Adipocyte (in vitro differentiated cells): ENCODE results near the gene ABHD8.

Experiments
- DNase-seq: peaks from one replicate; pipeline ENCODE4 v3.0.0-alpha.2; 2015; ENCODE audit warnings: low read depth
- H3K27me3 ChIP-seq: replicated peaks from 2 replicates; pipeline ENCODE4 v1.7.0; 2013; ENCODE audit warnings: mild to moderate bottlenecking, low read length, moderate library complexity; ENCODE audit not compliant: control insufficient read depth, insufficient read depth
- H3K36me3 ChIP-seq: 2 replicates; pipeline ENCODE4 v1.7.0; 2013; ENCODE audit warnings: low read length, mild to moderate bottlenecking, moderate library complexity; ENCODE audit not compliant: control insufficient read depth, insufficient read depth, severe bottlenecking
- H3K4me1 ChIP-seq: 2 replicates; pipeline ENCODE4 v1.7.0; 2013; ENCODE audit warnings: mild to moderate bottlenecking, low read length, moderate library complexity; ENCODE audit not compliant: control insufficient read depth, insufficient read depth
- H3K4me3 ChIP-seq: 2 replicates; pipeline ENCODE4 v1.7.0; 2013; ENCODE audit warnings: mild to moderate bottlenecking, low read length, moderate library complexity
- H3K9ac ChIP-seq: 2 replicates; pipeline ENCODE4 v1.7.0; 2013; ENCODE audit warnings: mild to moderate bottlenecking, low read length, moderate library complexity
- H3K9me3 ChIP-seq: 2 replicates; pipeline ENCODE4 v1.7.0; 2013; ENCODE audit warnings: mild to moderate bottlenecking, low read length, moderate library complexity; ENCODE audit not compliant: control insufficient read depth

ABHD8 gene

GRCh38 chr19:17324357-17325114, 21.3 kb upstream of the ABHD8 start:
- Histone ChIP-seq H3K4me3 (no peak overlapping the region), H3K36me3 (peaks cover 27% of the 10 kb centered on the region), H3K9me3 (no peaks in the 10 kb centered on the region), H3K4me1 (peaks cover 37% of the 10 kb centered on the region), H3K27me3 (no peaks in the 10 kb centered on the region), H3K9ac (no peak overlapping the region)
- no peak for DNase-seq

DNA sequence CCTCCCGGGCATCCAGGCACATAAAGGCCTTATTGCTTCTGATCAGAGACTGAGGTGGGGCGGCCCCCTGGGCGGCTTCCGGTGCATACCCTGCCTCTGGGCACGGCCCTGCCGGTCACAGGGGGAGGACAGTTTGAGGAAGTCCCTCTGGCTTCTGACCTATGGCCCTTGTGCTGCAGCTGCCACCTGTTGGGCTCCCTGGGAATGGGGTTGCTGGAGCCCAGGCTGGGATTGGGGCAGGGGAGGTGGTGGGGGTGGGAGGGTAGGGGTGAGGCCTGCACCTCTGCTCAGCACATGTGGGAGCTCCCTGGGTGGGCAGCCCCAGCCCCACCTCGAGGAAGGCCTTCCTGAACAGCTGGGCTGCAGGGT, 20.7 kb upstream of the ABHD8 start:
- Histone ChIP-seq H3K4me1 (peaks cover 37% of the 10 kb centered on the region), H3K9me3 (no peaks in the 10 kb centered on the region), H3K4me3 (no peak overlapping the region), H3K9ac (no peak overlapping the region), H3K36me3 (peaks cover 33% of the 10 kb centered on the region), H3K27me3 (no peaks in the 10 kb centered on the region)
- no peak for DNase-seq

DNA sequence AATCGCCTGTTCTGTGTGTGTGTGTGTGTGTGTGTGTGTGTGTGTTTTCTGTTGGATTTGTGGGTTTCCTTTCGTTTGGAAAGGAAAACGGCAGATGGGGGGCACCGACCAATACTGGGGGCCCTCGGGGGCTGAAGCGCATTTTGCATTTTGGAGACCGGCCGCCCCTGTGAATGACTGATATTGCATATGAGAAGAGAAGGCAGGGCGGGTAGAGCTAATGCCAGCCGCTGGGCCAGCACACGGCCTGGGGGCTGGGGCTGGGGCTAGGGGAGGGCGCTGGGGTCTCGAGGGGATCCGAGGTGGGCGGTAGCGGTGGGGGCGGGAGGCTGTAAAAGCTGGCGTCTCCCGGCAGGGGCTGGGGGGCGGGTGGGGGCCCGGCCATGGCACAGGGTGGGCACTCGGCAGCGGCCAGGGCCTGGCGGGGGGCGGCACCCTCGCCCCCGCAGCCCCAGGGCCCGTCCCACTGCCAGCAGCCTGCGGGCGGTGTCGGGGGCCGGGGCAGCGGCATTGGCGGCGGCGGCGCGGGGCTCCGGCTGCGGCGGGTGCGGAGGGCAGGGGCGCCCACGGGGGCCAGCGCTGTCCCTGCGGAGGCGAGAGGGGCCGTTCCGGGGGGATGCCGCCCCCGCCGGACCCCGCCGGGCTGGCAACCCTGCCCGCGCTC, 20.2 kb upstream of the ABHD8 start:
- DNase-seq: no peak
- Histone ChIP-seq H3K36me3 (peaks cover 33% of the 10 kb centered on the region), H3K27me3 (no peaks in the 10 kb centered on the region), H3K4me1 (peaks cover 37% of the 10 kb centered on the region), H3K9ac (peak overlapping the region; percentile 69), H3K4me3 (no peak overlapping the region), H3K9me3 (no peaks in the 10 kb centered on the region)

DNA sequence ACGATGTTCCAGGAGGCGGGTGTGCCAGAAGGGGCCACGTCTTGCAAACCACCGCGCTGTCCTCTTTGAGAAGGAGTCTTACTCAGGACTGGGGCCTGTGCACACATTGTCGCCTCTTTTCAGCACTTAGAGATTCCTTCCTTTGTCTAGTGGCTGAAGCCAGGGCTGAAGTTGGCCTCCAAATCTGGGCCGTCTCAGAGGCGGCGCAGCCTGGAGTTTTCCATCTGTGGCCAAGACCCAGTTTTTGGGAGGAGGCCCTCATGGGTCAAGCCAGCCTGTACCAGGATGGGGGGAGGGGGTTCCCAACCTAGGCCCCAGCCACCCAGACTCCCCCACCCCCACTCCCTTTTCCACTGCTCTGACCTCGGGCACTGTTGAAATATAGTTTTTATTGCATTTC, 19.6 kb upstream of the ABHD8 start:
- Histone ChIP-seq H3K36me3 (peaks cover 33% of the 10 kb centered on the region), H3K9me3 (no peaks in the 10 kb centered on the region), H3K27me3 (no peaks in the 10 kb centered on the region), H3K9ac (peak overlapping the region; percentile 69), H3K4me3 (no peak overlapping the region), H3K4me1 (peaks cover 37% of the 10 kb centered on the region)
- no peak for DNase-seq

GRCh38 chr19:17321655-17322489, 18.6 kb upstream of the ABHD8 start:
- Histone ChIP-seq H3K9ac (peak overlapping the region; percentile 69), H3K27me3 (no peaks in the 10 kb centered on the region), H3K9me3 (no peaks in the 10 kb centered on the region), H3K4me1 (peaks cover 34% of the 10 kb centered on the region), H3K36me3 (peaks cover 33% of the 10 kb centered on the region), H3K4me3 (no peak overlapping the region)
- no peak for DNase-seq

GRCh38 chr19:17320435-17320834, 17.2 kb upstream of the ABHD8 start:
- no peaks in the 10 kb centered on the region for H3K27me3 ChIP-seq
- H3K36me3 ChIP-seq: peaks cover 40% of the 10 kb centered on the region
- H3K4me1 ChIP-seq: peaks cover 20% of the 10 kb centered on the region
- DNase-seq: no peak
- H3K4me3 ChIP-seq: no peak overlapping the region
- H3K9ac ChIP-seq: no peak overlapping the region
- no peaks in the 10 kb centered on the region for H3K9me3 ChIP-seq

DNA sequence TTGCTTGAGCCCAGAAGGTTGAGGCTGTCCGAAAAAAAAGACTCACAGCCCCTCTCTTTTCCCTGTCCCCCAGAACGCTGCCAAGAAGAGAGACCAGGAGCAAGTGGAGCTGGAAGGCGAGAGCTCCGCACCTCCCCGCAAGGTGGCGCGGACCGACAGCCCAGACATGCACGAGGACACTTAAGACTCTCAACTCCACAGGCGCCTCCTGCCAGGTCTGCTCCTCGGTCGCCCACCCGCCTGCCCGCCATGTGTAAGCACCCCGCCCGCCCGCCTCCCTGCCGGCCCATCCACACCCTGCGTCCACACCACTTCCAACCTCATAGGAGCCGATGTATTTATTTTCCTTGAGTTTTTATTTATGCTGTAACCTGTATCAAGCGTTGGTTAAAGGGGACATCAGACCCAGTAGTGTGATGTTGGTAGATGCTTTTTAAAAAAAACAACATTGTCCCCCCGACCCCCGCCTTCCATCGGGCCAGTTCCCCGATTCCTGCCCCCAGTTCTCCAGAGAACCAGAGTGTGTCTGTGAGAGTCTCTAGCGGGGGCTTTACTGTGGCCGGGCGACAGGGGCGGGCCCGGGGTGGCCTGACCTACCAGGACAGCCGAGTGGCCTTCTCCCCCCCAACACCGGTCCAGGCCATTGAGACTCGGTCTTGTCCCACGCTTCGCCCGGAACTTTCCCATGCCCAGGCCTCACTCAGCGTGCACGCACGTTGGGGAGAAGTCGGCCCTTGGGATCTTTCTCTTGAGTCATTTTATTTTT, 16.4 kb upstream of the ABHD8 start:
- H3K27me3 ChIP-seq: no peaks in the 10 kb centered on the region
- no peaks in the 10 kb centered on the region for H3K9me3 ChIP-seq
- H3K36me3 ChIP-seq: peaks cover 46% of the 10 kb centered on the region
- peaks cover 16% of the 10 kb centered on the region for H3K4me1 ChIP-seq
- no peak for DNase-seq
- H3K4me3 ChIP-seq: no peak overlapping the region
- H3K9ac ChIP-seq: no peak overlapping the region

- Histone ChIP-seq H3K4me1 (peaks cover 16% of the 10 kb centered on the region), H3K9ac (no peak overlapping the region), H3K4me3 (no peak overlapping the region), H3K27me3 (no peaks in the 10 kb centered on the region), H3K9me3 (no peaks in the 10 kb centered on the region), H3K36me3 (peaks cover 53% of the 10 kb centered on the region)
- no peak for DNase-seq
Measured at GRCh38 chr19:17318966-17319365, 15.7 kb upstream of the ABHD8 start.

- peaks cover 26% of the 10 kb centered on the region for H3K4me1 ChIP-seq
- H3K36me3 ChIP-seq: peaks cover 28% of the 10 kb centered on the region
- no peak overlapping the region for H3K9ac ChIP-seq
- DNase-seq: no peak
- no peak overlapping the region for H3K4me3 ChIP-seq
- no peaks in the 10 kb centered on the region for H3K27me3 ChIP-seq
- H3K9me3 ChIP-seq: no peaks in the 10 kb centered on the region
Measured at GRCh38 chr19:17314007-17314593, 10.9 kb upstream of the ABHD8 start.

DNA sequence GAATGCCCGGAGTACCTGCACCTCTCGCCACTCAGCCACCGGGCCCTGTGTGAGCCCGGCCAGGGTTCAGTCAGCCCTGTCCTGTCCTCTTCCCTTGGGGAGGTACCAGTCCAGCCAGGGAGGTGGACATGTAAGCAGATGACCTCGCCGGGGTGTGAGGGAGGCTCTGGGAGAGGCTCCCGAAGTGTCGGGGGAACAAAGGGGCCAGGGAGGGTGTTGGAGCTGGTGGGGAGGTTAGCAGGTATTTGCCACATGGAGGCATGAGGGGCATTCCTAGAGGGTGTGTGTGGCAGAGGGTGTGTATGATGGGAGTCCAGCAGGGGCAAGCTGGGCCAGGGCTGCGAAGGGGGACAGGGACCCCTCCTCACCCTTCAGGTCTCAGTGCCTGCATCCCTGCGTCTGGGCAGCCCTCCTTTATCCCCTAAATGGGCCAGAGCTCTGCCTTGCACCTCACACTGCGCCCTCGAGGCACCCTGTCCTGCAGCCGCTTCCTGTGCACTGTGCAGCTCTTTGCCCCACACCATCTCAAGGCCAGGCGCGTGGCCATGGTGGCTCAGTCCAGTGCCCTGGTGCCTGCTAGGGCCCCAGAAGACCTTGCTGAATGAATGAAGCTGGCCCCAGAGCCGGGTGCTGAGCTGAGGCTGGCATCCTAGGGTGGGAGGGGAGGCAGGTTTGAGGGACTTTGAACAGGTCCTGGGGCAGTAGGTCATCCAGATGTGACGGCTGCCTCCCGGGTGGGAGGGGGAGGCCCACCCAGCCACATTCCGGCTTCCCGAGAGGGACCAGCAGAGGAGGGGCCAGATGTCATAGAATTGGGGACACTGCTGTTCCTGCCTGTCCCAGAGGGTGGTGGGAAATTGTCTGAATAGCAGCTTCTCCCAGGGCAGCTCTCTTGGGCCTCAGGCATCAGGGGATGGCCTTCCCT, 9.2 kb upstream of the ABHD8 start:
- Histone ChIP-seq H3K9ac (peak overlapping the region; percentile 60), H3K36me3 (peaks cover 25% of the 10 kb centered on the region), H3K4me3 (peak overlapping the region; percentile 67), H3K27me3 (no peaks in the 10 kb centered on the region), H3K9me3 (no peaks in the 10 kb centered on the region), H3K4me1 (peaks cover 26% of the 10 kb centered on the region)
- DNase-seq: no peak
